GM21825 (cell line): ENCODE measurements around the gene CYP20A1.
A peak's percentile ranks its signal among the peaks of the same experiment; 100 is the strongest.
"Not testable (repeated sequence)": the region's sequence is repeated elsewhere in the genome, so short reads cannot be mapped to it uniquely, and the experiment has no call there.

ENCODE experiments used
- ATAC-seq: cut with Tn5 transposase; IDR thresholded peaks from one replicate; pipeline ENCODE4 v1.9.1; 2021; ENCODE audit warnings: mild to moderate bottlenecking, moderate library complexity; ENCODE audit not compliant: unreplicated experiment

The CYP20A1 gene, protein sequence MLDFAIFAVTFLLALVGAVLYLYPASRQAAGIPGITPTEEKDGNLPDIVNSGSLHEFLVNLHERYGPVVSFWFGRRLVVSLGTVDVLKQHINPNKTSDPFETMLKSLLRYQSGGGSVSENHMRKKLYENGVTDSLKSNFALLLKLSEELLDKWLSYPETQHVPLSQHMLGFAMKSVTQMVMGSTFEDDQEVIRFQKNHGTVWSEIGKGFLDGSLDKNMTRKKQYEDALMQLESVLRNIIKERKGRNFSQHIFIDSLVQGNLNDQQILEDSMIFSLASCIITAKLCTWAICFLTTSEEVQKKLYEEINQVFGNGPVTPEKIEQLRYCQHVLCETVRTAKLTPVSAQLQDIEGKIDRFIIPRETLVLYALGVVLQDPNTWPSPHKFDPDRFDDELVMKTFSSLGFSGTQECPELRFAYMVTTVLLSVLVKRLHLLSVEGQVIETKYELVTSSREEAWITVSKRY

GRCh38 chr2:203238704-203239526, at the start of gene CYP20A1:
Gene CYP20A1, plus strand, starts transcription at chr2:203239018. Its CDS starts 45 bp downstream, at chr2:203239063.
- ATAC-seq, result peak; percentile 94

- ATAC-seq, result not testable (repeated sequence)
Measured at GRCh38 chr2:203190547-203190946, 48.3 kb upstream of the CYP20A1 start.

DNA sequence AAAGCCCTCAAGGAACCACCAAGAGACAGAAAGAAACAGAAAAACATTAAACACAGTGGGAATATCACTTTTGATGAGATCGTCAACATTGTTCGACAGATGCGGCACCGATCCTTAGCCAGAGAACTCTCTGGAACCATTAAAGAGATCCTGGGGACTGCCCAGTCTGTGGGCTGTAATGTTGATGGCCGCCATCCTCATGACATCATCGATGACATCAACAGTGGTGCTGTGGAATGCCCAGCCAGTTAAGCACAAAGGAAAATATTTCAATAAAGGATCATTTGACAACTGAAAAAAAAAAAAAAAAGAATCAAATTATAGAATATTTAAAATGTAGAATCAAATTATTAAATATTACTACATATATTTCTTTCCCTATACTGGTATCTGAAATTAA, 47.8 kb upstream of the CYP20A1 start:
- not testable (repeated sequence) for ATAC-seq

- no peak for ATAC-seq
Measured at GRCh38 chr2:203191961-203192360, 46.9 kb upstream of the CYP20A1 start.

- no peak for ATAC-seq
Measured at GRCh38 chr2:203195331-203196036, 43.3 kb upstream of the CYP20A1 start.

DNA sequence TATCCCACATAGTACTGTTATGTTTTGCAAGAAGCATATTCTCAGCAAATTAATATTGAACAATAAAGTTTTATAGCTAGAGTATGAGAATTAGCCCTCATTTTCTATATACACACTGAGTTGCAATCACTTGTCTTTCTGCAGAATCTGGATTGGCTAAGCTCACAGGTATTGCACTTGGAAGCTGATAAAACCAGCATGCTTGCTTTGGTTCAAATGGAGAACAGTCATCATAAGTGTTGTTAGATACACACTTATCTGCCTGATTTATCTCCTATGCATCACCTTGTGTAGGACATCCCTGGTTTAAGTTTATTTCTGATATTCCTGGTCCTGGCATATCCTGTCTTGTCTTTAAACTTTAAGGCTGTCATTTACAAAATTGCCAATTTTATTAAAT, 38.0 kb upstream of the CYP20A1 start:
- no peak for ATAC-seq

GRCh38 chr2:203201426-203201825, 37.4 kb upstream of the CYP20A1 start:
- ATAC-seq, result no peak

- ATAC-seq, result no peak
Measured at GRCh38 chr2:203209538-203209937, 29.3 kb upstream of the CYP20A1 start.

- no peak for ATAC-seq
Measured at GRCh38 chr2:203225423-203226039, 13.3 kb upstream of the CYP20A1 start.

- not testable (repeated sequence) for ATAC-seq
Measured at GRCh38 chr2:203229674-203230073, 9.1 kb upstream of the CYP20A1 start.

- ATAC-seq, result no peak
Measured at GRCh38 chr2:203237346-203238238, 1.2 kb upstream of the CYP20A1 start.

- peak; percentile 0 for ATAC-seq
Measured at GRCh38 chr2:203238292-203238703, 520 bp upstream of the CYP20A1 start.

DNA sequence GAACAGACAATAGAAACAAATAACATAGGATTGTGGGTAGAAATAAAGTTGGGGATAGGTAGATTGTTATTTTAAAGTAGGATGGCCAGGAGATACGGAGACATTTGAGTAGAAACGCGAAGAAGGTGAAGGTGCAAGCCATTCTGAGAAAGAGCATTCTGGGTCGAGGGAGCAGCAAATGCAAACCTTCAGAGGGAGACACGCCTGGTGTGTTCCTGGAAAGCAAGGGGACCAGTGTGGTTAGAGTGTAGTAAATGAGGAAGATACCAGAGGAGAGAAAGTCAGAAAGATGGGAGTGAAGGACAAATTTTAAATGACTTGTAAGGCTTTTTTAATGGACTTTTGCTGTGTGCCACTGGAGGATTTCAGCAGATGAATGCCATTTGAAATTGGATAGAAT, 1.7 kb downstream of the CYP20A1 start:
- no peak for ATAC-seq

GRCh38 chr2:203242518-203242917, 3.7 kb downstream of the CYP20A1 start:
- no peak for ATAC-seq

DNA sequence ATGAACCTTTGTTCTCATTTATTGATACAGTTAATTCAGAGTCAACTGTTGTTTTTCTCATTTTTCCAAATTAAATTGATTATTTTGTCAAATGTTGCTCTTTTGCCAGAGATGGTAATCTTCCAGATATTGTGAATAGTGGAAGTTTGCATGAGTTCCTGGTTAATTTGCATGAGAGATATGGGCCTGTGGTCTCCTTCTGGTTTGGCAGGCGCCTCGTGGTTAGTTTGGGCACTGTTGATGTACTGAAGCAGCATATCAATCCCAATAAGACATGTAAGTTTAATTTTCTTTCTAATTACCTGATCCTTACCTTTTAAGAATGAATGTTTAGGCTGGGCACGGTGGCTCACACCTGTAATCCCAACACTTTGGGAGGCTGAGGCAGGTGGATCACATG, 7.8 kb downstream of the CYP20A1 start:
- no peak for ATAC-seq

- ATAC-seq, result no peak
Measured at GRCh38 chr2:203252818-203253217, 14.0 kb downstream of the CYP20A1 start.

- not testable (repeated sequence) for ATAC-seq
Measured at GRCh38 chr2:203253422-203254095, 14.7 kb downstream of the CYP20A1 start.

DNA sequence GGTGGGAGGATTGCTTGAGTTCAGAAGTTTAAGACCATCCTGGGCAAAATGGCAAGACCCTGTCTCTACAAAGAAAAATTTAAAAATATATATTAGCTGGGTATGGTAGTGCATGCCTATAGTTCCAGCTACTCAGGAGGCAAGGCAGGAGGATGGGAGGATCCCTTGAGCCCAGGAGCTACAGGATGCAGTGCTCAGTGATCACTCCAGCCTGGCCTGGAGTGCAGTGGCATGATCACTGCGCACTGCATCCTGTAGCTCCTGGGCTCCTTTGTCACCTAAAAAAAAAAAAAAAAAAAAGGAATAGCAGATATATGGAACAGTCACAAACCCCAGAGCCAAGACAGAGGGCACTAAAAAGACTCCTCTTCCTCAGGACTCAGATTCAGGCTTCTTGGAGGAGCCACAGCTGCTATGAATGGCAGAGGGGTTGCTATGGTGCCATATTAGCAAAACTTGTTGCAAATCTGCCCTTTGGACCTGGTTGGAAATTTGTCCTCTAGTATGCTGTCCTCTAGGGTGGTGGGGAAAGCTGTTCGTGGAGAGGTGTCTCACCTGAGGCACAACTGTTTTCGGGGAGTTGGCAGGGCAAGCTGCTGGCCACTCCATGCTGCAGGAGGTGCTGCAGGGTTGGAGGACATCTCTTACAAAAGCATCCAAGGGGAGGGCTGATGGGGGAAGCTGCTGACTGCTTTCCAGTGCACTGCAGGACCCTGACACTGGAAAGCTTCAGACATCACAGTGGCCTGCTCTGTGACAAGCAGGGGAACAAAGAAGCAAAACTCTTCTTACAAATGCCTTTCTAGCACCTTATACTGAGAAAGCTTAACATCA, 22.7 kb downstream of the CYP20A1 start:
- ATAC-seq, result no peak
